ENCODE results near the gene DMRTB1. TPM values are rescaled to one million over a fixed set of nuclear protein-coding genes. Genes with fewer than 3 reads are reported as not detected.
"Not testable (repeated sequence)": the region's sequence is repeated elsewhere in the genome, so short reads cannot be mapped to it uniquely, and the experiment has no call there.

DMRTB1 gene
- polyA plus RNA-seq, 1 donor = not detected

GRCh38 chr1:53434405-53435007 lies 24.7 kb upstream of the DMRTB1 start:
- not testable (repeated sequence) for DNase-seq; H3K36me3 ChIP-seq (ENCODE audit: control insufficient read depth, insufficient read depth, low read length); H3K27ac ChIP-seq (ENCODE audit: low read length); H3K27me3 ChIP-seq (ENCODE audit: control insufficient read depth, insufficient read depth, low read length); H3K4me3 ChIP-seq (ENCODE audit: low read length)
- Histone ChIP-seq H3K9me3 (ENCODE audit: control insufficient read depth, low read depth, low read length) (peaks cover 14% of the 10 kb centered on the region), H3K4me1 (ENCODE audit: control insufficient read depth, insufficient read depth, low read length) (peaks cover 14% of the 10 kb centered on the region)
- WGBS (ENCODE audit: insufficient coverage, low lambda C conversion rate) = no CpG with 5 or more reads among the region's 10 CpGs

GRCh38 chr1:53435151-53435550 lies 24.0 kb upstream of the DMRTB1 start:
- Histone ChIP-seq H3K4me3 (ENCODE audit: low read length) (no peak overlapping the region), H3K27me3 (ENCODE audit: control insufficient read depth, insufficient read depth, low read length) (no peaks in the 10 kb centered on the region), H3K9me3 (ENCODE audit: control insufficient read depth, low read depth, low read length) (peaks cover 15% of the 10 kb centered on the region), H3K36me3 (ENCODE audit: control insufficient read depth, insufficient read depth, low read length) (no peaks in the 10 kb centered on the region), H3K4me1 (ENCODE audit: control insufficient read depth, insufficient read depth, low read length) (peaks cover 14% of the 10 kb centered on the region), H3K27ac (ENCODE audit: low read length) (no peak overlapping the region)
- no CpG with 5 or more reads among the region's 4 CpGs for WGBS (ENCODE audit: insufficient coverage, low lambda C conversion rate)
- DNase-seq = no peak

- H3K9me3 ChIP-seq (ENCODE audit: control insufficient read depth, low read depth, low read length) = peaks cover 15% of the 10 kb centered on the region
- no peaks in the 10 kb centered on the region for H3K36me3 ChIP-seq (ENCODE audit: control insufficient read depth, insufficient read depth, low read length)
- WGBS (ENCODE audit: insufficient coverage, low lambda C conversion rate) = no CpG with 5 or more reads among the region's 79 CpGs
- H3K4me1 ChIP-seq (ENCODE audit: control insufficient read depth, insufficient read depth, low read length) = no peaks in the 10 kb centered on the region
- no peak for DNase-seq
- no peaks in the 10 kb centered on the region for H3K27me3 ChIP-seq (ENCODE audit: control insufficient read depth, insufficient read depth, low read length)
- H3K4me3 ChIP-seq (ENCODE audit: low read length) = no peak overlapping the region
- H3K27ac ChIP-seq (ENCODE audit: low read length) = no peak overlapping the region
Measured at GRCh38 chr1:53438427-53439336, 20.5 kb upstream of the DMRTB1 start.

DNA sequence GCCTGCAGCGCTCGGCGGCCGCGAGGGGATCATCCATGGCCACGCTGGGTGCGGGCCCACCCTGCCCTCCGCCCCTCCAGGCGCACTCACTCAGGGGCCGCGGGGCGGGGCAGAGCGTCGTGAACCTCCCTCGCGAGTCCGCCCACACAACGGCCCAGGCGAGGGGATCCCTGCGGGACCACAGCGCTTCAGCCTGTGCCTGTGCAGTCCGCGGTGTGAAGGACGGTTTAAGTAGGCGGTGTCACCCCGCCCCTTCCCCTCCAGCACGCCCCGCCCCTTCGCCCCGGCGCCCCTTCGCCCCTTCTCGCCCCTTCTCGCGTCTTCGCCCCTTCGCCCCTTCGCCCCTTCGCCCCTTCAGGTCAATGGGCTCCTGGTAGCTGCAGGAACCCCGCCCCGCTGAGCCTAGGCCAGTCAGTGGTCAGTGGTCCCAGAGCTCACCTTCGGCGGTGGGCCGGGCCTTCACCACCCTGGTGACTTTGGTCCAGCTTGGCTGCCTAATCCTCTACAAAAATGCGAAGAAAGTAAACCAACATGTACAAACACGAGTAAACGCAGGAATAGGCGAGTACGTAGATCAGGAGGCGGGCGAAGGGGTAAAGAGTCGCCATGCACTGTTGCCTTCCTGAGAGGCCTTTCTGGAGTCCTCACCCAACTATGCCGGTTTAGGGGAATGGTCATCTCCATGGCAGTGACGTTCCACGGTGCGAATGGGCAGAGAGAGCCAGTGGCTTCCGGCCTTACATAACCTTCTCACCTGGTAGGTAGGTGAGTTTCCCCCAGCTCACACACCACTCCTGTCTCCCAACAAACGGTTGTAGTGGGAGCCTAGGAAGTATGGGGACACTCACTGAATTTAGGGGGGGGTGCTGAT lies 19.6 kb upstream of the DMRTB1 start:
- Histone ChIP-seq H3K27me3 (ENCODE audit: control insufficient read depth, insufficient read depth, low read length) (no peaks in the 10 kb centered on the region), H3K36me3 (ENCODE audit: control insufficient read depth, insufficient read depth, low read length) (no peaks in the 10 kb centered on the region), H3K27ac (ENCODE audit: low read length) (no peak overlapping the region), H3K4me3 (ENCODE audit: low read length) (no peak overlapping the region), H3K4me1 (ENCODE audit: control insufficient read depth, insufficient read depth, low read length) (no peaks in the 10 kb centered on the region), H3K9me3 (ENCODE audit: control insufficient read depth, low read depth, low read length) (peaks cover 15% of the 10 kb centered on the region)
- no peak for DNase-seq
- WGBS (ENCODE audit: insufficient coverage, low lambda C conversion rate) = 100% methylated on average over 3 of the region's 58 CpGs

DNA sequence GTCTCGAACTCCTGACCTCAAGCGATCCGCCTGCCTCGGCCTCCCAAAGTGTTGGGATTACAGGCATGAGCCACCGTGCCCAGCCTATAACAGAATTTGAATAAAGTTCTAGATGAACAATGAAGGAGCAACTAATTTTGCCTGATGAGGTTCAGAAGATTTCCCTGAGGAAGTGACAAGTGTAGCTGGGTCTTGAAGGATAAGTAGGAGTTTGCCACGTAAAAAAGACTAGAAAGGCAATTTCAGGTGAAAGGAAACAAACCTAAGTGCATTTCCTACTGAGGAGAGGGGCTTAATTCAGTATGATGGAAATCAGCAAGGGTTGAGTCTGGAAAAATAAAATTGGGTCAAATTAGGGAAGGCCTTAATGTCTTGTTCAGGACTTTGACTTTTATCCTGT lies 18.6 kb upstream of the DMRTB1 start:
- no peaks in the 10 kb centered on the region for H3K27me3 ChIP-seq (ENCODE audit: control insufficient read depth, insufficient read depth, low read length)
- H3K36me3 ChIP-seq (ENCODE audit: control insufficient read depth, insufficient read depth, low read length) = no peaks in the 10 kb centered on the region
- 100% methylated on average over 1 of the region's 6 CpGs for WGBS (ENCODE audit: insufficient coverage, low lambda C conversion rate)
- DNase-seq = no peak
- H3K4me1 ChIP-seq (ENCODE audit: control insufficient read depth, insufficient read depth, low read length) = no peaks in the 10 kb centered on the region
- no peak overlapping the region for H3K27ac ChIP-seq (ENCODE audit: low read length)
- peaks cover 15% of the 10 kb centered on the region for H3K9me3 ChIP-seq (ENCODE audit: control insufficient read depth, low read depth, low read length)
- H3K4me3 ChIP-seq (ENCODE audit: low read length) = no peak overlapping the region

DNA sequence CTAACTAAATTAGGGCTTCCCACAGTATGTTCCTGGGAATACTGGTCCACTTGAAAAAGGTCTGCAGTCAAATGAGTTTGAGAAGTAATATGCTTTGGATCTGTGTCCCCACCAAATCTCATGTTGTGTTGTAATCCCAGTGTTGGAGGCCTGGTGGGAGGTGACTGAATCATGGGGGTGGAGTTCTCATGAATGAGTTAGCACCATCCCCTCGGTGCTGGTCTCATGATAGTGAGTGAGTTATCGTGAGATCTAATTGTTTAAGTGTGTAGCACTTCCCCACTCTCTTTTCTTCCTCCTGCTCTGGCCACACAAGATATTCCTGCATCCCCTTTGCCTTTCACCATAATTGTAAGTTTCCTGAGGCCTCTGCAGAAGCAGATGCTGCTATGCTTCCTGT lies 16.9 kb upstream of the DMRTB1 start:
- no peak overlapping the region for H3K27ac ChIP-seq (ENCODE audit: low read length)
- no peak for DNase-seq
- no CpG with 5 or more reads among the region's 2 CpGs for WGBS (ENCODE audit: insufficient coverage, low lambda C conversion rate)
- no peak overlapping the region for H3K4me3 ChIP-seq (ENCODE audit: low read length)
- H3K27me3 ChIP-seq (ENCODE audit: control insufficient read depth, insufficient read depth, low read length) = no peaks in the 10 kb centered on the region
- H3K9me3 ChIP-seq (ENCODE audit: control insufficient read depth, low read depth, low read length) = peaks cover 15% of the 10 kb centered on the region
- H3K36me3 ChIP-seq (ENCODE audit: control insufficient read depth, insufficient read depth, low read length) = no peaks in the 10 kb centered on the region
- no peaks in the 10 kb centered on the region for H3K4me1 ChIP-seq (ENCODE audit: control insufficient read depth, insufficient read depth, low read length)

DNA sequence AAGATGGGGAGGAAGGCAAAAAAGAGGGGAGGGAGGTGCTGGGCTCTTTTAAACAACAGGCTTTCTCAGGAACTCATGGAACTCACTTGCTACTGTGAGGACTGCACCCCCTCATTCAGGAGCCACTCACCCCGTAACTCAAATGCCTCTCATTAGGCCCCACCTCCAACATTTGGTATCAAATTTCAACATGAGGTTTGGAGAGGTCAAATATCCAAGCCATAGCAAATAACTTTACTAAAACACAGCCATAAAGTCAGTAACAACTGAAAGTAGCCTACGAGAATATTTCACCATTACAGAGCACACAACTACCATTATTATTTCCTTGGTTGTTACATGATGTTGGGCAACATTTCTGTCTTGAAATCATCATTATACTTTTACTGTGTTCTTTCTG lies 13.1 kb upstream of the DMRTB1 start:
- no peaks in the 10 kb centered on the region for H3K9me3 ChIP-seq (ENCODE audit: control insufficient read depth, low read depth, low read length)
- H3K27ac ChIP-seq (ENCODE audit: low read length) = no peak overlapping the region
- H3K36me3 ChIP-seq (ENCODE audit: control insufficient read depth, insufficient read depth, low read length) = no peaks in the 10 kb centered on the region
- H3K4me1 ChIP-seq (ENCODE audit: control insufficient read depth, insufficient read depth, low read length) = no peaks in the 10 kb centered on the region
- no peaks in the 10 kb centered on the region for H3K27me3 ChIP-seq (ENCODE audit: control insufficient read depth, insufficient read depth, low read length)
- 80% methylated on average over 1 of the region's 2 CpGs for WGBS (ENCODE audit: insufficient coverage, low lambda C conversion rate)
- no peak for DNase-seq
- no peak overlapping the region for H3K4me3 ChIP-seq (ENCODE audit: low read length)

GRCh38 chr1:53447413-53447812 lies 11.8 kb upstream of the DMRTB1 start:
- H3K36me3 ChIP-seq (ENCODE audit: control insufficient read depth, insufficient read depth, low read length) = no peaks in the 10 kb centered on the region
- H3K4me3 ChIP-seq (ENCODE audit: low read length) = no peak overlapping the region
- 89% methylated on average over 3 of the region's 4 CpGs for WGBS (ENCODE audit: insufficient coverage, low lambda C conversion rate)
- no peaks in the 10 kb centered on the region for H3K4me1 ChIP-seq (ENCODE audit: control insufficient read depth, insufficient read depth, low read length)
- no peaks in the 10 kb centered on the region for H3K27me3 ChIP-seq (ENCODE audit: control insufficient read depth, insufficient read depth, low read length)
- H3K9me3 ChIP-seq (ENCODE audit: control insufficient read depth, low read depth, low read length) = no peaks in the 10 kb centered on the region
- DNase-seq = no peak
- no peak overlapping the region for H3K27ac ChIP-seq (ENCODE audit: low read length)

- WGBS (ENCODE audit: insufficient coverage, low lambda C conversion rate) = no CpG with 5 or more reads among the region's 2 CpGs
- H3K27me3 ChIP-seq (ENCODE audit: control insufficient read depth, insufficient read depth, low read length) = no peaks in the 10 kb centered on the region
- H3K36me3 ChIP-seq (ENCODE audit: control insufficient read depth, insufficient read depth, low read length) = no peaks in the 10 kb centered on the region
- H3K4me3 ChIP-seq (ENCODE audit: low read length) = no peak overlapping the region
- H3K27ac ChIP-seq (ENCODE audit: low read length) = no peak overlapping the region
- no peak for DNase-seq
- H3K4me1 ChIP-seq (ENCODE audit: control insufficient read depth, insufficient read depth, low read length) = no peaks in the 10 kb centered on the region
- H3K9me3 ChIP-seq (ENCODE audit: control insufficient read depth, low read depth, low read length) = no peaks in the 10 kb centered on the region
Measured at GRCh38 chr1:53448241-53448841, 10.9 kb upstream of the DMRTB1 start.

DNA sequence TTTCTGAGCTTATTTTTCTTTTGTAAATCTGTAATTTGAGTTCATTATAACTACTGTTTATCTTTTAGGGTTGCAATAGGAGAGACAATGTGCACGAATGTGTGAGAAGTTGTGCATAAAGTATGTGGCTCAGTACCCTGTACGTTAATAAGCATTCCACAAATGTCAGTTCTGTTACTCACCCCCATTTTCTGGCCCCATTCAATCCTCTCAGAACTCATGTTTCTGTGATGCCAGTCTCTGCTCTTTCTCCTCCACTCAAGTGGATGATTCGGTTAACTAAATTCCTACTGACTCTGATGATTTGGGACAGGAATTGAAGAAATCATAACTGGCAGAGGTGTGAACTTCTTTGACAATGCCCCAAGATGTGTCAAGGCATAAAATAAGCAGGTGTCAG lies 10.2 kb upstream of the DMRTB1 start:
- H3K27me3 ChIP-seq (ENCODE audit: control insufficient read depth, insufficient read depth, low read length) = no peaks in the 10 kb centered on the region
- no peaks in the 10 kb centered on the region for H3K4me1 ChIP-seq (ENCODE audit: control insufficient read depth, insufficient read depth, low read length)
- DNase-seq = no peak
- no peaks in the 10 kb centered on the region for H3K9me3 ChIP-seq (ENCODE audit: control insufficient read depth, low read depth, low read length)
- H3K36me3 ChIP-seq (ENCODE audit: control insufficient read depth, insufficient read depth, low read length) = no peaks in the 10 kb centered on the region
- no CpG with 5 or more reads among the region's 3 CpGs for WGBS (ENCODE audit: insufficient coverage, low lambda C conversion rate)
- H3K4me3 ChIP-seq (ENCODE audit: low read length) = no peak overlapping the region
- no peak overlapping the region for H3K27ac ChIP-seq (ENCODE audit: low read length)

All from large intestine (tissue), 3 donors.